Measurements from ENCODE around the gene SEMA5B.

The SEMA5B gene

DNA sequence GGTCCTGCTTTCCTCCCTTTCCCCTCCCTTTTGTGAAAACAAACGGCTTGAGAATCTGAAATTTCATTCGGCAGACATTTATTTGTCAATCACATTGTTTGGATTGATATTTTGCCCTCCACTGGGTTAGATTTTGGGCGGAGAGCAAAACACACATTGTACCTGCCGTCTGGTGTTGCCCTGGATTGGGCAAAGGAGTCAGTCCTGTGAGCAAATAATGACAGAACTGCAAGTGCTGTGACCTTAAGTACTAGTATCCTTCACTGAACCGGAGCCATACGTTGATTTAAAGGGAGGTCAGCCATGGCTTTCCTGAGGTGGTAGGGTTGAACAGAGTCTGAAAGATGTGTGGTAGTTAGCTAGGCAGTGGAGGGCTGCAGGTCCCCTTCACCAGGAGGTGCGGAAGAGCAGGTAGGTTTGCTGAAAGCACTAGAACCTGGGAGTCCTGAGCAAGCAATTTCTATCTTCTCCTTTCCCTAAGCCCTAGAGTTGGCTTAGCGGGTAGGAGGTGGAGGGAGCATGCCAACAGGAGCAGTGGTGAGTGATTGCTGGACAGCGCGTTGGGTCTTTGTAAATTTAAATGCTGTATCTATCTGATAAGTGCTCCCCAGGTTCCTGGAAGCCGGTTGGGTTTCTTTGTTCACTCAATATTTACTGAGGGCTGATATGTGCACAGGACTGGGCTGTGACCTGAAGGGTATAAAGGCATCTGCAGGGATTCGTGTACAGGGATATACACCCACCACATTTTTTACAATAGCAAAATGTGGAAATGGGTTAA is 41.2 kb upstream of the SEMA5B start:
- TF ChIP-seq EZH2 (optimal IDR thresholded peaks at IDR 0.05; ENCODE audit: low read depth, low read length) (no peak), EZH2phosphoT487 (IDR thresholded peaks at IDR 0.05; ENCODE audit: low read length) (no peak)
- TF ChIP-seq, protein P1, sequence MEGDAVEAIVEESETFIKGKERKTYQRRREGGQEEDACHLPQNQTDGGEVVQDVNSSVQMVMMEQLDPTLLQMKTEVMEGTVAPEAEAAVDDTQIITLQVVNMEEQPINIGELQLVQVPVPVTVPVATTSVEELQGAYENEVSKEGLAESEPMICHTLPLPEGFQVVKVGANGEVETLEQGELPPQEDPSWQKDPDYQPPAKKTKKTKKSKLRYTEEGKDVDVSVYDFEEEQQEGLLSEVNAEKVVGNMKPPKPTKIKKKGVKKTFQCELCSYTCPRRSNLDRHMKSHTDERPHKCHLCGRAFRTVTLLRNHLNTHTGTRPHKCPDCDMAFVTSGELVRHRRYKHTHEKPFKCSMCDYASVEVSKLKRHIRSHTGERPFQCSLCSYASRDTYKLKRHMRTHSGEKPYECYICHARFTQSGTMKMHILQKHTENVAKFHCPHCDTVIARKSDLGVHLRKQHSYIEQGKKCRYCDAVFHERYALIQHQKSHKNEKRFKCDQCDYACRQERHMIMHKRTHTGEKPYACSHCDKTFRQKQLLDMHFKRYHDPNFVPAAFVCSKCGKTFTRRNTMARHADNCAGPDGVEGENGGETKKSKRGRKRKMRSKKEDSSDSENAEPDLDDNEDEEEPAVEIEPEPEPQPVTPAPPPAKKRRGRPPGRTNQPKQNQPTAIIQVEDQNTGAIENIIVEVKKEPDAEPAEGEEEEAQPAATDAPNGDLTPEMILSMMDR (IDR thresholded peaks at IDR 0.05; ENCODE audit: low read length): no peak
- Histone ChIP-seq H3K27me3 (replicated peaks; ENCODE audit: insufficient read depth, low read length) (no peaks in the 10 kb centered on the region), H3K36me3 (replicated peaks; ENCODE audit: insufficient read depth, low read length) (no peaks in the 10 kb centered on the region), H3K4me2 (ENCODE audit: low read depth, low read length) (peak overlapping the region; percentile 99), H3K4me3 (ENCODE audit: low read length) (no peak overlapping the region; the same call in 1 of the 2 replicates), H3K4me1 (ENCODE audit: low read length) (peaks cover 12% of the 10 kb centered on the region), H3F3A (ENCODE audit: insufficient read depth, low read length) (no peaks in the 10 kb centered on the region; the same call in 1 of the 2 replicates), H3K9ac (ENCODE audit: low read length) (no peak overlapping the region), H2AFZ (ENCODE audit: low read length) (no peak overlapping the region), H3K9me2 (replicated peaks; ENCODE audit: insufficient read depth, low read length) (no peaks in the 10 kb centered on the region), H3K79me2 (ENCODE audit: low read length) (peaks cover 65% of the 10 kb centered on the region), H3K9me3 (replicated peaks; ENCODE audit: insufficient read depth, low read length) (no peaks in the 10 kb centered on the region), H3K27ac (ENCODE audit: low read length) (no peak overlapping the region), H4K20me1 (ENCODE audit: insufficient read depth, low read length) (peaks cover 6% of the 10 kb centered on the region; the same call in 1 of the 2 replicates)
- DNase-seq: no peak

DNA sequence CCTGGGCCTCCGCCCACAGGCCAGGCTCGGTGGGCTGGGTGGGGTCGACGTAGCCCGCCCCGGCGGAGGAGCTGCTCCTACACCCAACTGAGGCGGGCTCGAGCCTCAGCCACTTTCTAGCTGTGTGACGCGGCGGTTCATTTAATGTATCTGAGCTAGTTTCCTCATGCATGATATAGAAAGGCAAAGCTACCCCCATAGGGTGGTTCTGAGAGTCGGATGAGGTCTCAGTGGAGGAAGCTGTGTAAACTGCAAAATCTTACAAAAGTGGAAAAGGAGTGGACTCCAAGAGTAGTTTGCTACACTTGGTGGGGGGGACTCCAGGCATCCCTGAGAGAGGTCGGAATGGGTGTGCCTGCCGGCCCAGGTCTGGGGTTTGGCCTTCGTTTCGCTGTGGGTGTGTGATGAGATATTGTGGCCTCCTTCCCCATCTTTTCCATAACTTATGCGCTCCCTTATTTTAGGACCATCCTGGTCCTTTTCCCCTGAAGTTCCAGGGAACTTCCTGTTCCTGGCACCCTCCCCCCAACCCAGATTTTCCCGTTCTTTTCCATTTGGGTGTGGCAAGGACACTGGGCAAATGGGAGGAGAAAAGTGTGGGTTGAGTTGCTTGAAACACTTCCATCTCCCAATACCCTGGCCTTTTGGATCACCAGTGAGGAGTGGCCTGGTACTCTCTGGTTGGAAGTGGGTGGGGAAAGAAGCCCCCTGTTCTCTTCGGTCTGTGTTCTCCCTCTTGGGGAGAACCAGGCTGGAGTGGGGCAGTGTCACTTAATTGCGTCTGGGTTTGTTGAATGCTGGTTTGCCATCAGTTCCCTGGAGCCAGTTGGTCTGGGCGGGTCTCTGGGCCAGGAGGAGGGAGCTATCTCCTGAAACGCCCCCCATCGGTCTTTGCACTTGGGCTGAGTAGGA is 40.4 kb upstream of the SEMA5B start:
- Histone ChIP-seq H3K4me1 (ENCODE audit: low read length) (peaks cover 12% of the 10 kb centered on the region), H3K36me3 (replicated peaks; ENCODE audit: insufficient read depth, low read length) (no peaks in the 10 kb centered on the region), H3K4me3 (ENCODE audit: low read length) (peak overlapping the region; percentile 94), H3K4me2 (ENCODE audit: low read depth, low read length) (peak overlapping the region; percentile 99), H3K79me2 (ENCODE audit: low read length) (peaks cover 56% of the 10 kb centered on the region), H3K27ac (ENCODE audit: low read length) (peak overlapping the region; percentile 20; the same call in 1 of the 2 replicates), H3K9me3 (replicated peaks; ENCODE audit: insufficient read depth, low read length) (no peaks in the 10 kb centered on the region), H3K9me2 (replicated peaks; ENCODE audit: insufficient read depth, low read length) (no peaks in the 10 kb centered on the region), H3K27me3 (replicated peaks; ENCODE audit: insufficient read depth, low read length) (no peaks in the 10 kb centered on the region), H3F3A (ENCODE audit: insufficient read depth, low read length) (no peaks in the 10 kb centered on the region; the same call in 1 of the 2 replicates), H3K9ac (ENCODE audit: low read length) (peak overlapping the region; percentile 90), H2AFZ (ENCODE audit: low read length) (peak overlapping the region; percentile 85), H4K20me1 (ENCODE audit: insufficient read depth, low read length) (no peaks in the 10 kb centered on the region; the same call in 1 of the 2 replicates)
- DNase-seq: peak; percentile 27
- TF ChIP-seq EZH2phosphoT487 (IDR thresholded peaks at IDR 0.05; ENCODE audit: low read length) (no peak), EZH2 (optimal IDR thresholded peaks at IDR 0.05; ENCODE audit: low read depth, low read length) (no peak)

DNA sequence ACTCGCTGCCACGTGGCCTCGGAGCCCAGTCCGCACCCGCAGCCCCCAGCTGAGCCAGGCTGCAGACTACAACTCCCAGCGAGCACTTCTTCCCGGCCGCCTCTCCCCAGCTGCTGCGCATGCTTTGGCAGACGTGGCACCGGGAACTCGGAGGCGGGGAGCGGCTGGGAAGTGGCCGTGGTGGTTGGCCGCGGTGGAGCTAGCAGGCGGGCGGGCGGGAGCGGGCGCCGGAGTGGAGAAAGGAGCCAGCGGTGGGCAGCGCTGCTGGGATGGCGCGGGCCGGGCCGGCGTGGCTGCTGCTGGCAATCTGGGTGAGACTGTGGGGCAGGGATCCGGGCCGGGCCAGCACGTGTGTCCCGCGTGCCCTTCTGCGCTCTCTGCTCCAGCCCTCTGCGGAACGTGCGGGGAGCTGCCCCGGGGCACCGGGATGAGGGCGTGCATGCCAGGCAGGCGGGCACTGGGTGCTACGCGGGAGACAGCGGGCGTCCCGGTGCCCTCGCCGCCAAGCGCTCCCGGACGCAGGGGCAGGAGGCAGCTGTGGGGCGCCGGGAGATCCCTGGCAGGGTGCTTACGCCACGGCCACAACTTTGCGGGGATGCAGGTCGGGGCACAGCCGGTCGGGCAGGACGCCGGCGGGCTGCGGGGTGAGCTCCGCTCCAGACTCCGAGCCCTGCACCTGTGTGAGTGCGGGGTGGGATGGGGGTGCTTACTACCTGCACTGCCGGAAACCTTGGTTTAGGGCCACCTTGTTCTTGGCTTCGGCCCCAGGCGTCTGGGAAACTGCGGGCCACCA is 39.5 kb upstream of the SEMA5B start, which contains the start of gene PDIA5:
Gene PDIA5 (plus strand): TSS at position 130 of the 793 bp plus-strand sequence. CDS start 140 bp downstream, at position 270.
- Histone ChIP-seq H3K4me1 (ENCODE audit: low read length) (peaks cover 12% of the 10 kb centered on the region), H3K36me3 (replicated peaks; ENCODE audit: insufficient read depth, low read length) (no peaks in the 10 kb centered on the region), H3F3A (ENCODE audit: insufficient read depth, low read length) (no peaks in the 10 kb centered on the region; the same call in 1 of the 2 replicates), H3K79me2 (ENCODE audit: low read length) (peaks cover 48% of the 10 kb centered on the region), H2AFZ (ENCODE audit: low read length) (peak within 1 kb of the TSS; percentile 85), H3K4me2 (ENCODE audit: low read depth, low read length) (peak within 1 kb of the TSS; percentile 99), H3K9me3 (replicated peaks; ENCODE audit: insufficient read depth, low read length) (no peaks in the 10 kb centered on the region), H3K9ac (ENCODE audit: low read length) (peak within 1 kb of the TSS; percentile 90), H3K9me2 (replicated peaks; ENCODE audit: insufficient read depth, low read length) (no peaks in the 10 kb centered on the region), H3K27ac (ENCODE audit: low read length) (peak within 1 kb of the TSS; percentile 20; the same call in 1 of the 2 replicates), H4K20me1 (ENCODE audit: insufficient read depth, low read length) (no peaks in the 10 kb centered on the region), H3K4me3 (ENCODE audit: low read length) (peak within 1 kb of the TSS; percentile 94), H3K27me3 (replicated peaks; ENCODE audit: insufficient read depth, low read length) (no peaks in the 10 kb centered on the region)
- TF ChIP-seq, protein P1 (IDR thresholded peaks at IDR 0.05; ENCODE audit: low read length): no peak
- no peak for TF ChIP-seq EZH2 (optimal IDR thresholded peaks at IDR 0.05; ENCODE audit: low read depth, low read length)
- no peak for TF ChIP-seq EZH2phosphoT487 (IDR thresholded peaks at IDR 0.05; ENCODE audit: low read length)
- DNase-seq: peak; percentile 89

All from MM.1S (cell line).